ENCODE data around the gene TBX10.

DNA sequence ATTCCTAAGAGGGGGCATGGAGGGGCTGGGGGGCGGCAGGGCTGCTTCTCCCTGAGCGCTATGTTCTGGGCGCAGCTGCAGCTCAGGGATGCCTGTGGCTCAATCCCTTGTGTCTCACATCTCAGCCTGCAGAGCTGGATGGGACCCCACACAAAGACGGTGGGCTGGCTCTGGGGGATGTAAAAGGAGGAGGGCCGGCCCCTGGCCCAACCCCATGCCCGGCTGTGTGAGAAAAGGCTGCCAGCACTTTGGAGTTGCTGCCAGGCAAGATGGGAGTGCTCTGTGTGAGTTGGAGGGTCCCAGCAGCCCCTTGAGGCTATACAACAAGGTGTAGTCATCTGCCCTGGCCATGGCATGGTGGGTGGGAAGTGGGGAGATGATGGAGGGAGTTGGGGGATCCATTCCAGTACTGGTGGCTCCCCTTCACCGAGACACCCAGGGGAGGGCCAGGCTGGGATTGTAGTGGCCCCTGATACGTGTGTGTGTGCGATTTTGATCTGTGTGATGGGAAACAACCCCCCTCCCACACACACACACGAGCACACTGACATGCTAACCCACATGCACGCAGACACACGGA is 1.3 kb upstream of the TBX10 start:
- no peak for TF ChIP-seq GATA2 (IDR thresholded peaks at IDR 0.05; ENCODE audit: low read depth, low read length)
- no peak for TF ChIP-seq GATA3 (IDR thresholded peaks at IDR 0.05; ENCODE audit: low read depth, low read length)
